PC-9 (cell line): ENCODE data around the gene PIK3R4.

Experiments used
- CTCF ChIP-seq: fragments of 200-600 bp; sonication (generic); conservative IDR thresholded peaks from 2 replicates; pipeline ENCODE4 v1.6.1; 2017; ENCODE audit warnings: mixed run types, antibody characterized with exemption, mild to moderate bottlenecking, moderate library complexity
- EZH2 ChIP-seq: fragments of 200-600 bp; sonication (generic); IDR thresholded peaks from 2 replicates; pipeline ENCODE4 v1.8.0; 2017; ENCODE audit warnings: antibody characterized with exemption, low read depth

GRCh38 chr3:130712718-130713423 is 33.8 kb downstream of the PIK3R4 start:
- TF ChIP-seq CTCF: no peak
- no peak for TF ChIP-seq EZH2
